Left cardiac atrium (tissue), 4 donors: ENCODE measurements around the gene TCEAL6. TPM values are rescaled to one million over a fixed set of nuclear protein-coding genes. Genes with fewer than 3 reads are reported as not detected.
"Not testable (repeated sequence)": the region's sequence is repeated elsewhere in the genome, so short reads cannot be mapped to it uniquely, and the experiment has no call there.

Source experiments
- ATAC-seq, 2 donors: fragments of 200-7000 bp; cut with Tn5 transposase; one replicate each; pipeline ENCODE4 v1.9.1; 2020; ENCODE audit warnings: mild to moderate bottlenecking in 2 of 2, moderate library complexity in 2 of 2
- DNase-seq: peaks from one replicate; pipeline ENCODE4 v3.0.0-alpha.2; 2020
- intact Hi-C, 2 donors: fragments of 100-400 bp; cut with DNase I; formaldehyde crosslinking; loops; one replicate each; pipeline versions ENCODE4 v1.14.1 to v1.15.1; 2022 to 2023
- long read RNA-seq: library from polyadenylated mRNA; unstranded; transcript quantifications from one replicate; pipeline ENCODE4 v2.0.0, GENCODE V29; 2021
- total RNA-seq, 2 donors: library from RNA; stranded (reverse); fragmentation: NEBNext Ultra II Directional; extraction: Animal tissue kit (Norgen Biotek cat#: 25700); gene quantifications; one replicate each; pipeline ENCODE4 v1.2.1, GENCODE V29; 2021
- donor health status: DM: no; HTN: yes; CAD: no.
- donor health status: DM: no; HTN: yes; CAD: no; lungs with severe emphysema.
- donor health status: DM: yes; HTN: yes; CAD: no.
- donor health status: Dilated cardiomyopathy.

TCEAL6 gene
- total RNA-seq, result under 1 TPM in 1 of 2 donors, not detected in 1; 0.31 TPM
- long read RNA-seq, result 0 reads

GRCh38 chrX:102142274-102142673 lies at the start of gene TCEAL6:
Gene TCEAL6 (minus strand): TSS chrX:102142481.
- DNase-seq, intact Hi-C loops: not testable (repeated sequence)
- peak in 1 of 2 donors; percentile 40 for ATAC-seq

GRCh38 chrX:102185967-102186720 lies 43.9 kb upstream of the TCEAL6 start:
- intact Hi-C loops, result no loop called here
- DNase-seq (no peak), ATAC-seq (no peak)

DNA sequence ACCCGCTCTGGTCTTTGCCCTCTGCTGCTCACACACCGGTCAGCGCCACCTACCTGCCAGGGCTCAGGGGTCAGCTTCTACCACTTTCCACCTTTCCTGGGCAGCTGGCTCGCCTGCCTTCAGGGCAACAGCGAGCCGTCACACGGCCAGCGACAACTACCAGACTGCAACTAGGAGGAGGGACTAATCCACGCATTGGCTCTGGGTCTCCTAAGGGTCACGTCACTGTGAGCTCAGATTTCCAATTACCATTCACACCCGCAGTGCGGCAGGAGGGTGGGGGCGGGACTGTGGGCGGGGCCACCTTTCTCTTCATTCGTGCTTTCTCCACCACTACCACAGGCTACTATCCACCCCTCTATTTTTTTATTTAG lies 13.5 kb upstream of the TCEAL6 start, which contains the start of gene BEX5:
BEX5 (minus strand) TSS at position 172 of the 374 bp plus-strand sequence. CDS start 1,712 bp downstream, outside the sequence.
- ATAC-seq (peak; percentile 98 to 100), DNase-seq (peak; percentile 69)
- intact Hi-C loops, result no loop called here

DNA sequence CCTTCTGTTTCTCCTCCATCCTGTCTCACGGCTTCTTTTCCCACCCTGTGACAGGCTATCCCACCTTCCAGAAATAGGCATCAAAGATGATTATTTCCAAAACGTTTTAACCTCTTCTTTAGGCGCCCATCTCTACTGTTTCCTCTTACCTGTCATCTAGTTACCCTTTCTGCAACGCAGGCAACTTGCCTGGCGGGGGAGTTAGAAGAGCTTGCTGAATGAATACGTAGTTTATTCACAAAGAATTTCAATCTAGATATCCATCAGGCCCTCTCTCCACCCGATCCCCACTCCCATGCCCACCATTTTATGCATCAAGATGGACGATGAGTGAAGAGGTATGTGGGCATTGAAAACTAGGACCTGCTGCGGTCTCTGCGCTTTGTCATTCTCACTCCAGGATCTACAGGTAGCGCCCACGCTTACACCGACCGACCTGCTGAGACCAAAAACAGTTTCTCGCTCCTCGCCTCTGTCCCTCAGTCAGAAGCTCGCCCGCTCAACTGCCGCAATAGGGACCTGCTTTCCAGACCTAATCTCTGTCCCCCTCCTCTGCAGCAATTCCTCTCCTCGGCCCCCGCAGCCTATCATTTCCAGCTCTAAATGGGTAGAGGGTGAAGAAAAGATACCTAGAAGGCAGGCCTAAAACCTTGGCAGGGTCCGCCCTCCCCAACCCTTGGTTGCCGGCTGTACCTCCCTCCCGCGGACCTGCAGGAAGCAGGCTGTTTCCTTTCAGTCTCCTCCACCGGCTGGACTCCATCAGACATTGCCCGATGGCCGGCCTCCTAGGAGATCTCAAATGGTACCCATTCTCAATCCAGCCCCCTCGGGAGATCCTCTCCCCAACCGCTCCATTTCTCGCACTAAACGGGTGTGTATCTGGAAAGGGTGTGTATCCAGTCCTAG lies 12.9 kb upstream of the TCEAL6 start:
- intact Hi-C loops, result no loop called here
- DNase-seq (peak; percentile 23), ATAC-seq (peak; percentile 51 to 70)

DNA sequence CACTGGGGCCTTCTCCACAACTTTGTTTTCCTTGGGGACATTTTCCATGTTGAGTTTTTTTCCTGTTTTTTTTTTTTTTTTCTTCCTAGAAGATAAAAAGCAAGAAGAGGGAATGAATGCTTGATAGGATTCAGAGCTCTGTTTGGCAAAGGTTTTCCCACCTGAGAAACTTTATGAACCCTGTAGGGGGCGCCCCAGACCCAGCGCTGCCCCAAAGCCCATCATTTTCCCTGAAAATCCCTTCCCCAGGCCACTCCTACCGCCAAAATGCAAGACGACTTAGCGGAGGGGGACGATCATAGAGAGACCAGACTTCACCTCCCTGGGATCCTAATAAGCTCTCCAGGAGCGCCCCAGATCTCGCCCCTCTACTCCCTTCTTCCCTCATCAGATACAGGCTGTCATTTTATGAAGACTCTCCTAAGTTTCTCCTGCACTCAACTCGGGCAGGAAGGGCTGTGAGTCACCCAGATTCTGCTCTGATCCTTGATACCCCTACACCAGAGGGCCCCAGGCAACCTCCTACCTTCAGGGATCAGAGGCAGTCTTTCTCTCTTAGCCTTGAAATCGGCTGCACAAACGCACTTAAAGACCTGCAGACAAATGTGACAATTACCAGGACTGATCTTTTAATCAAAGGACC lies 12.1 kb upstream of the TCEAL6 start:
- peak in 1 of 2 donors; percentile 16 for ATAC-seq
- intact Hi-C loops, result no loop called here

GRCh38 chrX:102141631-102142030 lies 650 bp downstream of the TCEAL6 start:
- ATAC-seq, result peak in 1 of 2 donors; percentile 12

More for the DNA sequence above, 12.1 kb upstream of the TCEAL6 start:
- DNase-seq, result no peak

GRCh38 chrX:102140876-102141275 lies 1.4 kb downstream of the TCEAL6 start:
- ATAC-seq, intact Hi-C loops, DNase-seq: not testable (repeated sequence)

More at GRCh38 chrX:102141631-102142030, 650 bp downstream of the TCEAL6 start:
- intact Hi-C loops, DNase-seq: not testable (repeated sequence)

- intact Hi-C loops, result no loop called here
- no peak for ATAC-seq
Measured at GRCh38 chrX:102138064-102138463, 4.2 kb downstream of the TCEAL6 start.

DNA sequence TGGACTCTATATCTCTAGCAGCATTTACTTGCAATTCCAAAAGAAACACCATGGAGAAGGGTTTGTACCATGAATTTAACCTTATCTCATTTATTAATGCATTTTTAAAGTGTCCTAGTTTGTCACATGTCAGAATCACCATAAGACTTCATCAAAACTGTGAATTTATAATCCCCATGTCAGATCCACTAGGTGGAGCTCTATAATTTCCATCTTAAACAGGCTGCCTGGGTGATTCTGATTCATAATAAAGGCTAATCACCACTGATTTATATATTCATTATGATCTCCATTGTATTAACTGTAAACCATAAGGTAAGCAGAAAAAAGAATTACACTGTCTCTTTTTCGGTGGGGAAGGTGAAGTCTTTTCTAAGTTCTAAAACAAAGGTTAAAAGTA lies 12.8 kb downstream of the TCEAL6 start:
- intact Hi-C loops, result no loop called here
- DNase-seq (no peak), ATAC-seq (no peak)

More at GRCh38 chrX:102138064-102138463, 4.2 kb downstream of the TCEAL6 start:
- no peak for DNase-seq

DNA sequence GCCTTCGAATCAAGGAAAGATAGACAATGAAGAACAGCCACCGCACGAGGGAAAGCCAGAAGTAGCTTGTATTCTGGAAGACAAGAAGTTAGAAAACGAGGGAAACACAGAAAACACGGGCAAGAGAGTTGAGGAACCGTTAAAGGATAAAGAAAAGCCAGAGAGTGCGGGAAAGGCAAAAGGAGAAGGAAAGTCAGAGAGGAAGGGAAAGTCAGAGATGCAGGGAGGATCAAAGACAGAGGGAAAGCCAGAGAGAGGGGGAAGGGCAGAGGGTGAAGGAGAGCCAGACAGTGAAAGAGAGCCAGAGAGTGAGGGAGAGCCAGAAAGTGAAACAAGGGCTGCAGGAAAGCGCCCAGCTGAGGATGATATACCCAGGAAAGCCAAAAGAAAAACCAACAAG lies 15.4 kb downstream of the TCEAL6 start:
- ATAC-seq, result no peak
- no peak for DNase-seq
- intact Hi-C loops, result no loop called here

DNA sequence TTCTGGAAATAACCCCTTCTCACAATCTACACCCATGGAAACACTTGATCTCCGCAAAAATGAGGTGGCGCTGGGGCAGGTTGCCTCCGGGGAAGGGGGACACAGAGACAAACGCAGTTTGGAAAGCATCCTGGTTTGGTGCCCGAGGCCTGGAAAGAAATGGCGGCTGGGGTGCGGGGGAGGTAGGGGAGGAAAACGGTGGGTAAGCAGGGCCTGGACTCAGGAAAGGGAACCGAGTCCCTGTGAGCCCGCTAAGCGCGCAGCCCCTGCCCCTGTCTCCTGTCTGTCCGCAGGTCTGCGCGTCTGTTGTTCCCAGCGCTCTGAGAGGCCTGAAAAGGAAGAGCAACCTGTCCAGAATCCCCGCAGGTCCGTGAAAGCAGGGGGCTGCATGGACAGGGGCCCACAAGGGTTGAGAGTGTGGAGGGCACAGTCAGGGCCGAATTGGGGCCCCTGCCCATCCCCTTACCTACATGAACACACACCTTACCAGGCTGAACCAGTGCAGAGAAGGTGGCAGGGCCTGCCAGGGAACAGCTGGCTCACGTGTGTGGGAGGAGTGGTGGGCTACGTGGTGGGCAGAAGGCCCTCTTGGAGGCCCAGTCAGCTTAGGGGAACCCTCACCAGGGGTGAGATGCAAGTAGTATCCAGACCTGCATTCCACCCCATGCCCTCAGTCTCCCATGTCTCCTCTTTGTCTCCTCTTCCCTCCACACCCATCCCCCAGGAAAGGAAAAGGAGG lies 16.0 kb downstream of the TCEAL6 start:
- ATAC-seq, result peak in 1 of 2 donors; percentile 34
- intact Hi-C loops, DNase-seq: not testable (repeated sequence)

DNA sequence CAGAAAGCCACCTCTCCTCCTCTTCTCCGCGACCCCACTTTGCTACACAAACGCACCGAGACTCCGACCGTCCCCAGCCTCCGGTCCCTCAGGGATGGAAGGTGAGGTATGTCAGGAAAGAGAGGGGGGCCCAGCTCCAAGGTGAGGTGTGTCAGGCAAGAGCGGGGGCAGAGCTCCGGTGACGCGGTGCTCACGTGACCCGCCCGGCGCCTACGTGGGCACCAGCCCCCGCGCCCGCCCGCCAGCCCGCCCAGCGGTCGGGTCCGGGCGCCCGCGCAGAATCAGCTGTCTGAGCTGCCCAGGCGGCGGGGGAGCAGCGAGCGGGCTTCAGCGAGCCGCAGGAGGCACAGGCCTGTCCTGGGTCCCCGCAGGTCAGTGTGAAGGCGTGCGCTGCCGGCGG lies 16.8 kb downstream of the TCEAL6 start, which contains the start of gene TCEAL2:
TCEAL2 (plus strand) TSS at position 244 of the 400 bp plus-strand sequence. CDS start 1,152 bp downstream, outside the sequence.
- DNase-seq, result peak; percentile 27

DNA sequence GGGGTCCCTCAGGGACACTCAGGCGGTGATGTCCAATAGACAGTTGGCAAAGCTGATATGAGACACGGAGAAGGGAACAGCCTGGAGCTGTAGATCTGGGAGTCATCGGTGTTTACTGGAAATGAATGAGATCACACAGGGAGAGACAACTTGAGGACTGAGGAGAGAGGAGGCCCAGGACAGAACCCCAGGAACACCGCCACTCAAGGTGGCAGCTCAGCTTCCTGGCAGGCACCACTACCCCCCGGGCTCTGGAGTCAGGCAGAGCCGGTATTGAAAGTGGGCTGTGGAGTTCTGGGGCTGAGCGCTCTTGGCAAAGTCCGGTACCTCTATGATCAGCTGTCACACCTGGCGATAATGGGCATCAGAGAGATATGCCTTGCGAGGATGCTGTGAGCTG lies 17.3 kb downstream of the TCEAL6 start:
- DNase-seq, intact Hi-C loops: not testable (repeated sequence)
- peak in 1 of 2 donors; percentile 12 for ATAC-seq

More for the DNA sequence above, 16.8 kb downstream of the TCEAL6 start, which contains the start of gene TCEAL2:
- ATAC-seq, result peak; percentile 73 to 84
- intact Hi-C loops, result not testable (repeated sequence)

DNA sequence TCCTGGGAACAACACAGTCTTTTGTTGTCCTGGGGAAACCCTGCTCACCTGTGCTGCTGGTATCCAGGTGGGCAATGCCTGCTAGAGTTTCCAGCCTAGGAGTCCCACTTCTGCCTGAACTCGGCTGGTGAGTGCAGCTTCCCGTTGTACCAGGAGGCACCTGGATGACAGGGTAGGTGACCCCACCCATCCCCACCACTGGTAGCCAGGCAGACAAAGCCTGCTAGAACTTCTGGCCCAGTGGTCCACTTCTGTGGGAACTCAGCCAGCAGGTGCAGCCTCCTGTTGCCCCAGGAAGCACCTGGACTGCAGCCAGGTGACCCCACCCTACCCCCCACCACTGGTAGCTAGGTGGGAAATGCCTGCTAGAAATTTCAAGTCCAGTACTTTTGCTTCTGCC lies 26.5 kb downstream of the TCEAL6 start:
- ATAC-seq (no peak), DNase-seq (no peak)
- intact Hi-C loops, result no loop called here

DNA sequence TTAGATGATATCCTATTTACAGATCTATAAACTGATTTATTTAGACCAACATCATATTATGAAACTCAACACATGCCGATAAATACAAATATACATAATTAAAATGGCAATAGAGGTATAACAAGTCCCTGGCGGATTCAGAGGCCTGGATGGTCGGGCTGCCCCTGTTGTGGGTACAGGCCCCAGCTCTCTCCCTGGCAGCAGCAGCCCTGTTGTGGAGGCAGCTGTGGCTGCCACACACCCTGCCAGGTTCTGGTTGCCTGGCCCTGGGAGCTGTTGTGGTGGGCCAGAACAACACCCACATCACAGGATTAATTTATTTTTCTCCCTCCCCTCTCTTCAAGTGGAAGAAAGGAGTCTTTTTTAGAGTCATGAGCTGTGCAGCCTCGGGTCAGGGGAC lies 28.9 kb downstream of the TCEAL6 start:
- intact Hi-C loops, result no loop called here
- DNase-seq (no peak), ATAC-seq (no peak)
